ENCODE data around the gene CETP. TPM values are rescaled to one million over a fixed set of nuclear protein-coding genes. Genes with fewer than 3 reads are reported as not detected.

CETP gene
- total RNA-seq, 1 experiment from 2014 or later, result not detected

DNA sequence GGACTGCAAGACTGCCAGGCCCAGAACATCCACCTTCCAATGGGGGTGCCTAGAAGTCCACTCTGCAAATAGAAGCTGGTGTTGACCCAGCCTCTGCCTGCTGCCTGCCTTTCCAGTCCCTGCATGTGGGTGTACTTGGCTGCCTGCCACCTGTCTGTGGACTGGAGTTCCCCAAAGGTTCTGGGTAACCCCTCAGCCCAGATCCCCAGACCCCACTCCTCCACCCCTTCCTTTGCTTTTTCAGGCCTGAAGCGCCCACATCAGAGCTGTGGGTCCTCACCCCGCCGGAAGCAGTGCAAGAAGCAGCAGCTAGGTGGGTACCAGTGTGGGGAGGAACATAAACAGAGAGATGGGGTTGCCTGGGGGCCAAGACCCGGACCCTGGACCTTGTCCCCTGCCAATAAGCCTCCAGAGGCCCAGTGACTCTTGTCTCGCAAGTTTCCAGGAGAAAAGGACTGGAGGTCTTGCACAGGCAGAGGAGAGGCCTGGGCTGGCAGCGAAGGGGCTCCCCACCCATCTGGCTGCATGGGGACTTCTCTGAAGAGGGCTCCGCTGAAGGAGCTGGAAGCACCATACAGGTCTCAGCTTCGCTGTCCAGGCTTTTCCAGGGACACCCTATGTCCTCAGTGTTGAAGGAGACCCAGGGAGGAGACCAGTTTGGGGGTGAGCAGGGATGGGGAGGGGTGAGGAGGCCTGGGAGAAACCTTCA, 61.9 kb downstream of the CETP start:
- no peak for DNase-seq (ENCODE audit: low read depth, low spot score)
- in situ Hi-C loops (cut with HindIII; ENCODE audit: low pct_unique_long_range_greater_than_20kb, low sequenced_read_pairs), result no loop called here

DNA sequence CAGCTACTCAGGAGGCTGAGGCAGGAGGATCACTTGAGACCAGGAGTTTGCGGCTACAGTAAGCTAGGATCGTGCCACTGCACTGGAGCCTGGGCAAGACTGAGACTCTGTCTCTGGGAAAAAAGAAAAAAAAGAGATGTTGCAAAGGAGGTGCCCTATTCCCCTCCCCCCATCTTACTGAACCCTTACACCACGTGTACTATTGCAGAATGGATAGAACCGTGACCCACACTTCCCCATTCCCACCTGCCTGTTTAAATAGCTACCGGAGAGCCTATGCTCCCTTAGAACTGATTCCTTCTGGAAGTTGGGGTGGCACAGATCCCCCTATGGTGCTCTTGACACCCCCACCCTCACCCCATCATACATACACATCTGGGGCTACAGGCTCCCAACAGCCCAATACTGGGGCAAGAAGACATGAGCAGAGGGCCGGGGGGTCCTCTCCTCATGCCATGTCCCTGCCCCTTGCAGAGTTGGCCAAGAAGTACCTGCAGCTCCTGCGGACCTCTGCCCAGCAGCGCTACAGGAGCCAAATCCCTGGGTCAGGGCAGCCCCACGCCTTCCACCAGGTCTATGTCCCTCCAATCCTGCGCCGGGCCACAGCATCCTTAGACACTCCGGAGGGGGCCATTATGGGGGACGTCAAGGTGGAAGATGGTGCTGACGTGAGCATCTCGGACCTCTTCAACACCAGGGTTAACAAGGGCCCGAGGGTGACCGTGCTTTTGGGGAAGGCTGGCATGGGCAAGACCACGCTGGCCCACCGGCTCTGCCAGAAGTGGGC, 63.3 kb downstream of the CETP start:
- in situ Hi-C loops (cut with HindIII; ENCODE audit: low pct_unique_long_range_greater_than_20kb, low sequenced_read_pairs), result no loop called here
- DNase-seq (ENCODE audit: low read depth, low spot score), result no peak

DNA sequence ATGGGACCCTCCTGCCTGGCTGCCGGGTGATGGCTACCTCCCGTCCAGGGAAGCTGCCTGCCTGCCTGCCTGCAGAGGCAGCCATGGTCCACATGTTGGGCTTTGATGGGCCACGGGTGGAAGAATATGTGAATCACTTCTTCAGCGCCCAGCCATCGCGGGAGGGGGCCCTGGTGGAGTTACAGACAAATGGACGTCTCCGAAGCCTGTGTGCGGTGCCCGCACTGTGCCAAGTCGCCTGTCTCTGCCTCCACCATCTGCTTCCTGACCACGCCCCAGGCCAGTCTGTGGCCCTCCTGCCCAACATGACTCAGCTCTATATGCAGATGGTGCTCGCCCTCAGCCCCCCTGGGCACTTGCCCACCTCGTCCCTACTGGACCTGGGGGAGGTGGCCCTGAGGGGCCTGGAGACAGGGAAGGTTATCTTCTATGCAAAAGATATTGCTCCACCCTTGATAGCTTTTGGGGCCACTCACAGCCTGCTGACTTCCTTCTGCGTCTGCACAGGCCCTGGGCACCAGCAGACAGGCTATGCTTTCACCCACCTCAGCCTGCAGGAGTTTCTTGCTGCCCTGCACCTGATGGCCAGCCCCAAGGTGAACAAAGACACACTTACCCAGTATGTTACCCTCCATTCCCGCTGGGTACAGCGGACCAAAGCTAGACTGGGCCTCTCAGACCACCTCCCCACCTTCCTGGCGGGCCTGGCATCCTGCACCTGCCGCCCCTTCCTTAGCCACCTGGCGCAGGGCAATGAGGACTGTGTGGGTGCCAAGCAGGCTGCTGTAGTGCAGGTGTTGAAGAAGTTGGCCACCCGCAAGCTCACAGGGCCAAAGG, 64.4 kb downstream of the CETP start:
- no peak for DNase-seq (ENCODE audit: low read depth, low spot score)
- in situ Hi-C loops (cut with HindIII; ENCODE audit: low pct_unique_long_range_greater_than_20kb, low sequenced_read_pairs), result no loop called here

DNA sequence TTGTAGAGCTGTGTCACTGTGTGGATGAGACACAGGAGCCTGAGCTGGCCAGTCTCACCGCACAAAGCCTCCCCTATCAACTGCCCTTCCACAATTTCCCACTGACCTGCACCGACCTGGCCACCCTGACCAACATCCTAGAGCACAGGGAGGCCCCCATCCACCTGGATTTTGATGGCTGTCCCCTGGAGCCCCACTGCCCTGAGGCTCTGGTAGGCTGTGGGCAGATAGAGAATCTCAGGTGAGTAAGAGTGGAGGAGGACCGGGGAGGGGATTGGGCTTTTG, 65.0 kb downstream of the CETP start:
- in situ Hi-C loops (cut with HindIII; ENCODE audit: low pct_unique_long_range_greater_than_20kb, low sequenced_read_pairs), result no loop called here
- DNase-seq (ENCODE audit: low read depth, low spot score), result no peak

DNA sequence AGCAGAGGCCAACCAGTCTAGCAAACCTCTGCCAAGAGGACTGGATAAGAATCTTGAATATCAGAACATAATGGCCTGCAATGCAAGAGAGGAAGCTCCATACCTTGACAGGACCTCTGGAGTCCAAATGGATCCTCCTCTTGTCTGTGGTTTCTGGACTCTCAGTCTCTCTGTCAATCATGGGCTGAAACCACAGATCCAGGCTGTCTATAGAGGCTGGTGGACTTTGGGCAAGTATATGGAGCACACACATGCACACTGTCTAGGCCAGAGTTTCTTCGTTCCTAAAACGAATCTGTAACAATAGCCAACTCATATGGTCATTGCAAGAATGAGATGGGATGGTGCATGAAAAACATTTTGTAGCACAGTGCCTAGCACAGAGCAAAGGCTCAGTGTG, 65.3 kb downstream of the CETP start:
- in situ Hi-C loops (cut with HindIII; ENCODE audit: low pct_unique_long_range_greater_than_20kb, low sequenced_read_pairs), result no loop called here
- no peak for DNase-seq (ENCODE audit: low read depth, low spot score)

DNA sequence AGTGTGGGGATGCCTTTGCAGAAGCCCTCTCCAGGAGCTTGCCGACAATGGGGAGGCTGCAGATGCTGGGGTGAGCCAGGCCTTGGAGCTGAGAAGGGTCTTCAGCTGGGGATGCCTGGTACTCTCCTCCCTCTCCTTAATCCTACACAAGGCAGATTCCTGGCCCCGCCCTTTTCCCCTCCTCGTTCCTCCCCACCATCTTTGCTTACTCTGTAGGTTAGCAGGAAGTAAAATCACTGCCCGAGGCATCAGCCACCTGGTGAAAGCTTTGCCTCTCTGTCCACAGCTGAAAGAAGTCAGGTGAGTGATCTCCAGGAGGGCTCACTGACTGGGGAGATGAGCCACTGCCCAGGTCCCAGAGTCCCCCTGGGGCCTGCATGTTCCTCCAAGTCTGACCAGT, 66.3 kb downstream of the CETP start:
- in situ Hi-C loops (cut with HindIII; ENCODE audit: low pct_unique_long_range_greater_than_20kb, low sequenced_read_pairs), result no loop called here
- DNase-seq (ENCODE audit: low read depth, low spot score), result no peak

DNA sequence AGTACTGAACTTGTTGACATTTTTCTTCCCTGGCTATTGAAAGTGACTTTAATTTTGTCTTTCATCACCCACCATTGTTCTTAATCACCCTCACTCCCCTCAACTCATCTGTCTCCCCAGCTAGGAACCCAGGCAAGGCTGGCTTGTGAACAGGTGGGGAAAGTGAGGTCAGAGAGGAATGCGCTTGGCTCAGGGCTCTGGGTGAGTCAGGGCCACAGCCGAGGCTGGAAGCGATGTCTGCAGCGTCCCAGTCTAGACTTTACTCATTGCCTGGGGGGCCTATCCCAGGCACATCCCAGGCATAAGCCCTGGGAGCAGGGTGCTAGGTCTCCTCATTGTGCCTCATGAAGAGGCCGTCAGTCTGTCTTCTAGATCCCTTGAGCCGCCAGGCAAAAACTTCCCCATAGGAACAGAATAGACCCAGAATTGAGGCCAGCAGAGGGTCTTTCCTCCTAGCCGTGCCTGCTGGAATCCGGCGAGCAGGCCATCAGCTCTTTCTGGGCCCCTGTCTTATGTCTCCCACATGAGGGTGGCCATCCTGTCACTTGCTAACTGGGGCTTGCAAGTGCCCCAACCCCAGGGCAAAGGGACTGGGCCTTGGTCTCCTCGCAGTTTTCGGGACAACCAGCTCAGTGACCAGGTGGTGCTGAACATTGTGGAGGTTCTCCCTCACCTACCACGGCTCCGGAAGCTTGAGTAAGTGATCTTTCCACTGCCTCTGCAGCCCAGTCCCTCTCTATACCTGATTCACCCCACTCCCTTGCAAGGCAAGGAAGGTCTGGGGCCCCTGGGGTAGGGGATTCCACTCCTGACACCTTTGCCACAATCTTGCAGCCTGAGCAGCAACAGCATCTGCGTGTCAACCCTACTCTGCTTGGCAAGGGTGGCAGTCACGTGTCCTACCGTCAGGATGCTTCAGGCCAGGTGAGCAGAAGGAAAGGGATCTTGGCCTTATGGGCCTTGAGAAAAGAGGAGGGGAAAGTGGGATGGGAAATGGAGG, 67.7 kb downstream of the CETP start:
- no peak for DNase-seq (ENCODE audit: low read depth, low spot score)
- in situ Hi-C loops (cut with HindIII; ENCODE audit: low pct_unique_long_range_greater_than_20kb, low sequenced_read_pairs), result no loop called here

DNA sequence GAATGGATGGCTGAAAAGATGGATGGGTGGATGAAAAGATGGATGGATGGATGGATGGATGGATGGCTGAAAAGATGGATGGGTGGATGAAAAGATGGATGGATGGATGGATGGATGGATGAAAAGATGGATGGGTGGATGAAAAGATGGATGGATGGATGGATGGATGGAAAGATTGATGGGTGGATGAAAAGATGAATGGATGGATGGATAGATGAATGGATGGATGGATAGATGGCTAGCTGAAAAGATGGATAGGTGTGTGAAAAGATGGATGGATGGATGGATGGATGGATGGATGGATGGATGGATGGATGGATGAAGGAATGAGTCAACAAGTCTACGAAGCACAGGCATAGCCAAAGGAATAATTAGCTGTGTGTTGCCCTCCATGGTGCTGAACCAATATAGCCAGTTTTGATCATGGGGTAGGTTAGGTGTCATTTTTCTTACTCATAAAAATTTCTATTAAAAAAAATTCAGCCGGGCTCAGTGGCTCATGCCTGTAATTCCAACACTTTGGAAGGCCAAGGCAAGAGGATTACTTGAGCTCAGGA, 68.7 kb downstream of the CETP start:
- no peak for DNase-seq (ENCODE audit: low read depth, low spot score)
- in situ Hi-C loops (cut with HindIII; ENCODE audit: low pct_unique_long_range_greater_than_20kb, low sequenced_read_pairs), result no loop called here

DNA sequence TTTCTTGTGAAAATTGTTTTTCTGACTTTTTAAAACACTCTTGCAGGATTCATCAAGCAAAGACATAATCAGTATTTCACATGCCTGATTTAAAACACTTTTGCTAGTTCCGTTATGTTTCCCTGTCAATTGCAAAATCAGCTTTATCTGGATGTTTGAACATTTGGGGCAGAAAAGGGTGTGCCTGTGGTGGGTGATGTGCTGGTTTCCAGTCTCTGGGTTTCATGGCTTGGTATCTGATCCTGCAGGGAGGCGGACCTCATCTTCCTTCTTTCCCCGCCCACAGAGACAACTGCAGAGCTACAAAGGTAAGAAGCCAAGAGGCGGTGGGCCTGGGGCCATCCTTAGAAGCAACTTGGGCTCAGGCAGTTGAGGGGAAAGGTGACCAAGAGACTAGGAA, 69.4 kb downstream of the CETP start:
- no peak for DNase-seq (ENCODE audit: low read depth, low spot score)
- in situ Hi-C loops (cut with HindIII; ENCODE audit: low pct_unique_long_range_greater_than_20kb, low sequenced_read_pairs), result no loop called here

DNA sequence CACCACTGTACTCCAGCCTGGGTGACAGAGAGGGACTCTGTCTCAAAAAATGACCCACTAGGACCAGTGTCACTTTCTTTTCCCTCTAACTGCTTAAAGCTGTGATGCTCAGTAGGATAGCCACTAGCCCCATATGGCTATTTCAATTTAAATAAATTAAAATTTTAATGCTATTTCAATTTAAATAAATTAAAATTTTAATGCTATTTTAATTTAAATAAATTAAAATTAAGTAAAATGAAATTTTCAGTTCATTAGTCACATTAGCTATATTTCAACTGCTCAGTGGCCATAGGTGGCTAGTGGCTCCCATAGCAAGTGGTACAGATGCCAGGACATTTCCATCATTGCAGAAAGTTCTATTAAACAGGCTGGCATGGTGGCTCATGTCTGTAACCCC, 70.6 kb downstream of the CETP start:
- DNase-seq (ENCODE audit: low read depth, low spot score), result no peak
- in situ Hi-C loops (cut with HindIII; ENCODE audit: low pct_unique_long_range_greater_than_20kb, low sequenced_read_pairs), result no loop called here

DNA sequence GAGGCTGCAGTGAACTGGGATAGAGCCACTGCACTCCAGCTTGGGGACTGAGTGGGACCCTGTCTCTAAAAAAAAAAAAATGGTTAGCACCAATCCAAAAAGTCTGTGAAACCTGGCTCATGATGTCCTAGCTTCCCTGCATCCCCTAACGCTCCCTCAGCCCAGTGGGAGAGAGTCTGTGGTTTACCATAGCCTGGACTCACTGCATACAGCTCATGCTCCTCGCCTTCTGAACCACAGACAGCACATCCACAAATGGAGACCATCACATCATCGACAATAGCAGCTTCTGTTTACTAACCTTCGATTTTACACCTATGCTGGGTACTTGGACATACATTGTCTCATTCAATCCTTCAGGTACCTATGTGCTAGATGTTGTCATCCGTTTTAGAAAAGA, 71.2 kb downstream of the CETP start:
- no peak for DNase-seq (ENCODE audit: low read depth, low spot score)
- in situ Hi-C loops (cut with HindIII; ENCODE audit: low pct_unique_long_range_greater_than_20kb, low sequenced_read_pairs), result no loop called here

Other genes with a start within 250 kb of the CETP start
- gene NUP93, start 231.8 kb upstream of the CETP start, total RNA-seq (2014; rRNA removed; shearing (Covaris generic)), result 132 and 134 TPM in 2 replicates
- not detected in 2 replicates for gene SLC12A3, start 96.7 kb upstream of the CETP start, total RNA-seq (2014; rRNA removed; shearing (Covaris generic))
- 168 and 180 TPM in 2 replicates for gene HERPUD1, start 29.8 kb upstream of the CETP start, total RNA-seq (2014; rRNA removed; shearing (Covaris generic))
- 3.5 and 6.9 TPM in 2 replicates for gene NLRC5, start 27.6 kb downstream of the CETP start, total RNA-seq (2014; rRNA removed; shearing (Covaris generic))
- gene CPNE2, start 130.6 kb downstream of the CETP start, total RNA-seq (2014; rRNA removed; shearing (Covaris generic)), result 22.0 and 26.9 TPM in 2 replicates
- 71.2 and 83.4 TPM in 2 replicates for gene PSME3IP1, start 224.1 kb downstream of the CETP start, total RNA-seq (2014; rRNA removed; shearing (Covaris generic))
- gene RSPRY1, start 224.4 kb downstream of the CETP start, total RNA-seq (2014; rRNA removed; shearing (Covaris generic)), result 18.2 and 19.9 TPM in 2 replicates